GM18909 (cell line): Measurements from ENCODE around the gene MAP7.

Experiments used
- ATAC-seq: cut with Tn5 transposase; IDR thresholded peaks from one replicate; pipeline ENCODE4 v1.9.1; 2021; ENCODE audit warnings: mild to moderate bottlenecking; ENCODE audit not compliant: unreplicated experiment, poor library complexity

MAP7 gene

DNA sequence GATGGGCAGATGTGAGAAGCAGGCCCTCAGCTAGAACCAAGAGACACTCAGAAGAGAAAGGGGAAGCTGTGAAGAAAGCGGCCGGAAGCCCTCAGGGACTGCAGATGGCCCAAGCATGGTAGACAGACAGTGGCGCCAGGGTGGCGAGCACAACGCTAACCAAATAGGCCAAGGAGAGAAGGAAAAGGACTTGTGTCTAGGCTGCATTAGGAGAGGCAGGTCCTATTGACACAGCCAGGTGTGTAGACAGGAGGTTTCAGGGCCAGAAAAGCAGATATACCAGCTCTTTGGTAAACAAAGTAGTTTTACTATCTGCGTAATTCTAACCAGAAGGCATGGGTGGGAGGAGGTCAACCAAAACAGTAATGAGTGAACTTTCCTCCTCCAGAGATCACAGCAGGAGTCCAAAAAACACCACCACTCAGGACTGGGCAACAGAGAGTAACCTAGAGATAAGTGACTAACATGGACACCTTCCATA lies 15.8 kb upstream of the MAP7 start:
- no peak for ATAC-seq

DNA sequence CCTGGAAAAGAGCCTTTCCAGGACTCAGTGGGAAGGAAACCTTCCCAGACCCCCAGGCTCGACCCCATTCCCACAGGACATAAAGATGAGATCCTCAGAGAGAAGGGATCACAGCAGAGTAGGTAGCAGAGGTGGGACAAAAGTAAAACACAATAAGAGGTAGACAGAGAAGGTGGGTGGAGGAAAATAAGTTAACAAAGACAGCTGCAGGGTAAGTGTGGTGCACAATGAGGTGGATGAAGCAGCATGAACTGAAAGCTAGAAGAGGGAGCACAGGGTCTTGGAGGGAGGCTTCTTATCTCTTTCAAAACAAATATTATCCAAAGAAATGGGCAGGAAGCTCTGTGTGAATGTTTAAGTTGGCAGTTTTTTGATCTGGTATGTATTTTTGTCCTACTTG lies 14.0 kb upstream of the MAP7 start:
- no peak for ATAC-seq

DNA sequence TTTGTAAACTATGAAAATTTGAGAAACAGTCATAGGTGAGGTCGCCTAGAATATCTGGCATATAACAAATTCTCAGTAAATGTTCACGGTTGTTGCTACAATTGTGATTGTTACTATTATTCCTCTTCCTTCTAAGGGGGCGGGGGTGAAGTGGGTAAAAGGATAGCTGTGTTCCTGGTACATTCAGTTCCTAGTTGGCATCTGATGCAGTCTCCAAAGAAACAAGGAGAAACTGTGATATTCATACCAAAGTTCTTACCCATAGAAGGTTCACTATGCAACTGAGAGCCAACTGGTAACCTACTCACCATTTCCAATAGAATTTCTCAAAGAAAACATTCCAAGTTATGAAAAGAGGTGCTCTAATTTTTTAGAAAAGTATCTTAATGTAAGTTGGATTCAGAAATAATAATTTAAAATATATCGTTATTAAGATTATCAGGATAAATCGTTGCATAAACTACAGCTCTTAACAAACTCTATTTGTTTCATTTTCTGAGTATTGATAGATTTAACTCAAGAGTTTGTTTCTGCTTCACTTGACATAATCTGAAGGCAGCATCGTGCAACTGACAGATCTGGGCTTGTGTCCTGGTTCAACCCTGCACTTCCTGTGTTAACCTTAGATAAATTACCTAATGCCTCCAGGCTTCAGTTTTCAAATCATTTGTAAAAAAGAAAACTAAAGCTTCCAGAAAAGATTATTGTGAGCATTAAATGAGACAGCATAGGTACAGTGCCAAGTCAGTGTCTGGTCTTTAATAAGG lies 13.3 kb upstream of the MAP7 start:
- ATAC-seq: no peak

GRCh38 chr6:136562211-136562610 lies 12.0 kb upstream of the MAP7 start:
- no peak for ATAC-seq

DNA sequence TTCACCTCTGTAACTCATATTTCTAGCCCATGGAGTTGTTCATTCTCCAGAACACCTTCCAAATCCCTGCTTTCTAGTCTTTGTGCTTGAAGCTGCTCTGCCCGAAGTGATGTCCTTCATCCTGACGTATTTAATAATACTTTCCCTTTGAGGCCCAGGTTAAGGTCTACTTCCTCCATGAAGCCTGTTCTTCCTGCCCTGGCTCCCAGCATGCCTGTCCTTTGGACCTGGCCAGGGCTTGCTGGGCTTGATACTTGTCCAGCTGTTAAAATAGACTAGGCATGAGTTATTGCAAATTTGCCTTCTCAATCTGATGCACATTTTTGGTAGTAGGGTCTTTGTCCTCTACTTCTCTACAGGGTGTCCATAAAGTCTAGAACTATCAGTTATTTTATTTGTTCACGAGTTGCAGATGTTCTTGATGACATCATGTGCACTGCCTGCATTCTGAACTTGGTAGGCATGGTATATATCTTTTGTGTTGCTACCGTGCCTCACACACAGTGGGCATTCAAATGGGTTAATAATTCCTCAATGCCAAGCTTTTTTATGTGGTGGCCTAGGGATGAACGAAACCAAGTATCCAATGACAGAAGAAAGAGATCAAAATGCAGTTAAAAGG lies 3.1 kb upstream of the MAP7 start:
- no peak for ATAC-seq

GRCh38 chr6:136552054-136552453 lies 1.8 kb upstream of the MAP7 start:
- no peak for ATAC-seq

GRCh38 chr6:136551103-136551502 lies 881 bp upstream of the MAP7 start:
- no peak for ATAC-seq

DNA sequence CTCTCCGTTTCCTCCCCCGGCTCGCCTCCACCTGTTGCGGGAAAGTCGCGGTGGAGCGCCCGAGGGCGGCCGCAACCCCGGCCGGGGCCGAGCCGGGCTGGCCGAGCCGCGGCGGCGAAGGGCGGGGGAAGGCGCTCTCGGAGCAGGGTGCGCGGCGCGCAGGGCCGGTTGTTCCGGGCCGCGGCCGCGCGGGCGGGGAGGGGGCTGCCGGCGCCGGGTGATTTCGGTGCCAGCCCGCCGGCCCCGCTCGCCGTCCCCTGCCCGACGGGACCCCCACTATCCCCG lies 235 bp downstream of the MAP7 start:
- peak; percentile 66 for ATAC-seq

DNA sequence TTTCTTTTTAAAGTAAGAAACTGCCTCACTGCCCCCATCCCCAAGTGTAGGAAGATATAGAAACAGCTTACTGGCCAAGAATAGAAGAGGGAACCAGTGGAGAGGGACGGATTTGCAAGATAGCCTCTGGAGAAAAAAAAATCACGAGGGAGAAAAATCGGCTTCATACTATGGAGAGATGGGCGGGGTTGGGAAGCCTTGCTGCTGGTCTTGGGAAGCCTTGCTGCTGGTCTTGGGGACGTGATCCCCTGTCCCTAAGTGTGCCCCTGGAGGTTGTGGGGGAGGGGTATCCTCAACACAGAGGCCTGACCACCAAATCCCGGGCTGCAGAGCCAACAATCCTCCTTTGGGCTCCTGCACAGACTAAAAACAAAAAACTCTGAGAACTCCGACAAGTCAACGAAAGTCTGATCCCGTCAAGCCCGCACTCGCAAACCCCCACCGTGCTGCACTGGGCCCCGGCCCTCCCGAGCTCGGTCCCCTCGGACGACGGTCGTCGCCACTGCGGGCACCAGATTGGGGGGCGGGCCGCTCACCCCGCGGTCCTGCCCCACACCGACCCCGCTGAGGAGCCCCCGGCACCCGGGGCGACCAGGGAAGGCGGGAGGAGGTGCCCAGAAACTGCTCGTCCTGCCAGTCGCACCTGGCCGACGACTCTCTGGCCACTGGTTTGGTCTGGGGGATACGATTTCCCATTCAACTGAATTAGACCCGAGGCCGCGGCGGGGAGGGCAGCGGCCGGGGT lies 750 bp downstream of the MAP7 start:
- peak; percentile 13 for ATAC-seq

DNA sequence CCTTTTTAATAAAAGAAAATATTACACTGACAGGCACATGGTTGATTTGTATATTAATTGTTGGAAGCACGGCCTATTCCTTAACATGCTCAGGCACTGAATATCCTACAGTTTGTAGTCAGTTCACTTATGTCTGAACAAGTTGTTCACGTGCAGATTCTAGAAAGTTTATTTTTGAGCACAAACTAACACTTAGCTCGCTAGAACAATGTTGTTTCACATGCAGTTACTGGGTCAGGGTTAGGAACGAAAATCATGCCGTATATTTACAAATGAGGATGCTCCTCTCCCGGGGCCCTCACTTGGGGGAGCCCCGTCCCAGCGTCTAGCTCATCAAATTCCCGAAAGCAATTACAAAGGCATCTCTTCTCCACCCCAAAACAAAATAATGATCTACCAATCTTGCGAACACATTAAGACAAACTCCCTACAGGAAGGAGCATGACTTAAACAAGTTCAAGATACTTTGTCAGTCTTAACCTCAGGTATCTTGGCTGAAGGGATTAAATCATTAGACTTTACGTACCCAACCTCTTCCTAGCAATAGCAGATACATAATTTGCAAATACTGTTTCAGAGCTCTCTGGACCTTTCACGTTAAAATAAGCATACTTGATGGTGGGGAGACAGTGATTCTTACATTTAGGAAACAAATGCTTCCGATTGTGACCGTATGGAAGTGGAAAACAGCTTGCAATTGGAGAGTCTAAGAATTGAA lies 1.5 kb downstream of the MAP7 start:
- ATAC-seq: no peak

DNA sequence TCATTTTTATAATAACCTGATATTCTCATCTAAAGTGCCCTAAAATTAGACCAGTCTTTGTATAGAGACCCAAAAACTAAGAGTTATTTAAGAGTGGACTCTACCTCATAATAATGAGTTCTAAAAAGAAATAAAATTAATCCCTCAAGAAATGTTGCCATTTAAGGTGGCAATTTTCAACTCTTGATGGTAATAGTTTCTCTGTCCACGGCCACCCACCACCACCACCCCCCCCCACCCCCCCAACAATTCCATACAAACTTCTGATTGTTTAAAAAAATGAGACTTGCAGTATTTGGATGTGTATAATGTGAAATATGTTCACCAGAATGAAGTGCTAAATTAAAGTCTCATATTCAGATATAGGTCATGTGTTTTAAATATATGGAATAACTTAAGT lies 2.4 kb downstream of the MAP7 start:
- no peak for ATAC-seq

DNA sequence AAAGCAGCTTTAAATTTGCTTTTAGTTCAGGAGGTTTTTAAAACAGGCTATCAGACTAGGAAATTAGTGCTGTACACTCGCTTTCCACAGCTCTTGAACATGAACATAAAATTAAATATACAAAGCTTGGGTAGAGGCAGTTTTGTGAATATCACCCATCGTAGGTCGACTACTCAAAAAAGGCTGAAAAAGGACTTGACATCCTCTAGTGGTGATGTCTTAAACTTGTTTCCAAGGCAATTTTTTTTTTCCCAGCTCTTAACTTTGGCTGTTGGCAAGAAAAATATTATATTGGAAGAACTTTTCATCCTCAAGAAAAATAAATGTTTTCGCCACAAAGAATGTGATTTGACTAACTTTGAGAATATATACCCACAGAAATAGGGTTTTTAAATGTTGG lies 2.9 kb downstream of the MAP7 start:
- no peak for ATAC-seq

- no peak for ATAC-seq
These were observed 3.9 kb downstream of the MAP7 start for GRCh38 chr6:136546331-136546730.

GRCh38 chr6:136544326-136544725 lies 5.9 kb downstream of the MAP7 start:
- ATAC-seq: no peak

GRCh38 chr6:136541395-136541794 lies 8.8 kb downstream of the MAP7 start:
- ATAC-seq: no peak

- ATAC-seq: no peak
These were observed 10.1 kb downstream of the MAP7 start for GRCh38 chr6:136539967-136540652.

DNA sequence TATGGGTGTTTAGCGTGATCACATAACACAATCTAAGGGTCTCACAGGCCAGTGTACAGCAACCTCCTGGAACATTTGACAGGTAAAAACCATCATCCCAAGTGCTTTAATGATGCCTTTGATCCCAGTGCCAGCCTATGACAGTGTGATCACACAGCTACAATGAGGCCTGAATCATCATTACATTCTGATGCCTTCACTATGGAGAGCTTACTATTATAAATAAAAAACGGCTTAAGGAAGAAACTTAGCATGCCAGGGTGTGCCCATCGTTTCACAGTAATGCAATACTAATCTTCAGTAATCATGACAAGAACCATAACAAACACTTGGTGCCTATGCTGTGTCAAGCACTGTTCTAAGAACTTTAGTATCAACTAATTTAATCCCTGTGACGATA lies 11.4 kb downstream of the MAP7 start:
- ATAC-seq: no peak

- no peak for ATAC-seq
These were observed 14.2 kb downstream of the MAP7 start for GRCh38 chr6:136535880-136536650.

DNA sequence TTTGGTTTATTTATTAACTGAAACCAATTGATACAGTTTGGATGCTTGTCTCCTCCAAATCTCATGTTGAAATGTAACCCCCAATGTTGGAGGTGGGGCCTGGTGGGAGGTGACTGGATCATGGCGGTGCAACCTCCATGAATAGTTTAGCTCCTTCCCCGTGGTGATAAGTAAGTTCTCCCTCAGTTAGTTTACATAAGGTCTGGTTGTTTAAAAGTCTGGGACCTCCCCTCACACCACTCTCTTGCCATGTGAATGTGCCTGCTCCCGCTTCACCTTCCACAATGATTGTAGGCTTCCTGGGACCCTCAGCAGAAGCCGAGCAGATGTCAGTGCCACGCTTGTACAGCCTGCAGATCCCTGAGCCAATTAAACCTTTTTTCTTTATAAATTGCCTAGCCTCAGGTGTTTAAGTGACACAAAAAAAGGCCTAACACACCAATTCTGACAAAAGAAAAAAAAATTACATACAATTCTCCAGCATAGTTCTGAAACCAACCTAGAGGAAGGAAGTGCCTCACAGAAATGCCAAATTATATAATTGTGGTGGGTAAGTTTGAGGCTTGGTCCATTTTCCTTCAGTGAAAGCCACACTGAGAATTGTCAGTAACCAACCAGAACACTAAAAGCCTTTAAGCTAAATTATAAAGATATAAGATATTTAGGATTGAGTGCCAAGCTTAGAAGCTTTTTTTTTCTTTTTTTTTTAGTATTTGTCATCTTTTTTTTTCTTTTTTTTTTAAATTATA lies 15.0 kb downstream of the MAP7 start:
- ATAC-seq: no peak
